22Rv1 (cell line): ENCODE results near the gene CD151.

Source experiments
- H3K27ac ChIP-seq: fragments of 450-650 bp; 2 replicates; pipeline ENCODE4 v1.5.1; 2017
- ZFX ChIP-seq: fragments of 450-650 bp; IDR thresholded peaks from 2 replicates; pipeline ENCODE4 v1.6.1; 2017; ENCODE audit warnings: antibody characterized with exemption, borderline replicate concordance
- TF ChIP-seq, protein P1 (sequence below): fragments of 450-650 bp; IDR thresholded peaks from 2 replicates; pipeline ENCODE4 v1.5.1; 2017; ENCODE audit warnings: mild to moderate bottlenecking

The CD151 gene

GRCh38 chr11:854601-855329, 22.0 kb downstream of the CD151 start:
- no peak overlapping the region for H3K27ac ChIP-seq
- TF ChIP-seq, protein P1, sequence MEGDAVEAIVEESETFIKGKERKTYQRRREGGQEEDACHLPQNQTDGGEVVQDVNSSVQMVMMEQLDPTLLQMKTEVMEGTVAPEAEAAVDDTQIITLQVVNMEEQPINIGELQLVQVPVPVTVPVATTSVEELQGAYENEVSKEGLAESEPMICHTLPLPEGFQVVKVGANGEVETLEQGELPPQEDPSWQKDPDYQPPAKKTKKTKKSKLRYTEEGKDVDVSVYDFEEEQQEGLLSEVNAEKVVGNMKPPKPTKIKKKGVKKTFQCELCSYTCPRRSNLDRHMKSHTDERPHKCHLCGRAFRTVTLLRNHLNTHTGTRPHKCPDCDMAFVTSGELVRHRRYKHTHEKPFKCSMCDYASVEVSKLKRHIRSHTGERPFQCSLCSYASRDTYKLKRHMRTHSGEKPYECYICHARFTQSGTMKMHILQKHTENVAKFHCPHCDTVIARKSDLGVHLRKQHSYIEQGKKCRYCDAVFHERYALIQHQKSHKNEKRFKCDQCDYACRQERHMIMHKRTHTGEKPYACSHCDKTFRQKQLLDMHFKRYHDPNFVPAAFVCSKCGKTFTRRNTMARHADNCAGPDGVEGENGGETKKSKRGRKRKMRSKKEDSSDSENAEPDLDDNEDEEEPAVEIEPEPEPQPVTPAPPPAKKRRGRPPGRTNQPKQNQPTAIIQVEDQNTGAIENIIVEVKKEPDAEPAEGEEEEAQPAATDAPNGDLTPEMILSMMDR = no peak
- TF ChIP-seq ZFX = no peak

- H3K27ac ChIP-seq = no peak overlapping the region
- TF ChIP-seq ZFX = no peak
- TF ChIP-seq, protein P1 = no peak
Observed at GRCh38 chr11:855330-855674, 22.6 kb downstream of the CD151 start.

- no peak for TF ChIP-seq ZFX
- TF ChIP-seq, protein P1 = no peak
Observed at GRCh38 chr11:855796-856195, 23.0 kb downstream of the CD151 start.

DNA sequence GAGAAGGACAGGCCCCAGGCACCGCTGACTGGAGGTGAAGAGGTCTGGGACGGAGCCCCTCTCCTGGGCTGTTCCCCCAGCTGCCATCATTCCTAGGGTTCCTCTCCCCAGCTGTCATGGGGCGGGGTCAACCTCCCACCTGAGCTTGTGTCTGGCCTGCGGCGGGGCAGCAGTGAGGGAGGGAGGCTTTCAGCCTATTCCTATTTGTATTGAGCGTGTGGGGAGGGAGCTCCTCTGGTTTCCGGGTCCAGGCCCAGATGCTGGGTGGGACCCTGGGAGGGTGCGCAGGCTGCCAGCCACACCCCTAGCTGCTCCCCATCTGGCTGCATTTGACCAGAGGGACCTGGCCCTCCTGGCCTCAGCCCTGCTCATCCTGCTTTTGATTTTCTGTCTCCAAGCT, 23.6 kb downstream of the CD151 start:
- TF ChIP-seq ZFX = no peak
- TF ChIP-seq, protein P1 = no peak
- H3K27ac ChIP-seq = peak overlapping the region; percentile 25; the same call in 1 of the 2 replicates

More at GRCh38 chr11:855796-856195, 23.0 kb downstream of the CD151 start:
- no peak overlapping the region for H3K27ac ChIP-seq

DNA sequence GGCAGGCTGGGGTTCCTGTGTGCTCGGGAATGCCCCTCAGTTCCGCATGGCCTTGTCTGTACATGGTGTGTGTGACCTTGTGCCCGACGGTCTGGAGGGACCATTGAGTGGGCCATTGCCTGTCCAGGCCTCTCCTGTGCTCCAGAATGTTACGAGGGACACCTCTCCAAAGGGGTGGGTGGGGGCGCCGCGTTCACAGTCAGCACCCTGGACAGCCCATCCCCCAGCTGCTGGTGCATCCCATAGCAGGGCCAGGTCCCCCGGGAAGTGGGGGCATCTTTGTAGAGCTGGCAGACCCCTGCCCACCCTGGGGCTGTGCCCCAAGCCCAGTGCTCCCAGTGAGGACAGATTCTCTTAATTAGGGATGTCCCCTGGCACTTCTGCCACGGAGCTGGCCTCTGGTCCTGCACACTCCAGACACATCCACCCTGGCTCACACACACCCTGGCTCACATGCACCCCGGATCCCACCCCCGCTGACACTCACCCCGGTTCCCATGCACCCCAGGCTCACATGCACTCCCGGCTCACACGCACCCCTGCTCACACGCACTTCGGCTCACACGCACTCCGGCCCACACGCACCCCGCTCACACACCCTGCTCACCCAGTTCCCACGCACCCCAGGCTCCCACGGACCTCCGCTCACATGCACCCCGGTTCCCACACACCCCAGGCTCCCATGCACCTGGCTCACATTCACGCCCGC, 25.5 kb downstream of the CD151 start:
- 0 out of 2 replicates have a peak overlapping the region, but pooled peaks have one; percentile 25 for H3K27ac ChIP-seq

GRCh38 chr11:858762-859339, 26.1 kb downstream of the CD151 start:
- no peak overlapping the region for H3K27ac ChIP-seq
- TF ChIP-seq, protein P1 = no peak
- no peak for TF ChIP-seq ZFX

More for the DNA sequence above, 25.5 kb downstream of the CD151 start:
- TF ChIP-seq ZFX = no peak
- TF ChIP-seq, protein P1 = no peak

GRCh38 chr11:859394-860131, 26.8 kb downstream of the CD151 start:
- H3K27ac ChIP-seq = peak overlapping the region; percentile 71
- TF ChIP-seq ZFX = no peak
- TF ChIP-seq, protein P1 = no peak
